SIG-M5 treated with dmso at 0.1 percent for 504 hours (cell line): ENCODE results near the gene AGAP1.

Source experiments
- DNase-seq: peaks from one replicate; lab custom pipeline; 2025; ENCODE audit not compliant: unreplicated experiment; lab: John Stamatoyannopoulos, UW

AGAP1 gene

DNA sequence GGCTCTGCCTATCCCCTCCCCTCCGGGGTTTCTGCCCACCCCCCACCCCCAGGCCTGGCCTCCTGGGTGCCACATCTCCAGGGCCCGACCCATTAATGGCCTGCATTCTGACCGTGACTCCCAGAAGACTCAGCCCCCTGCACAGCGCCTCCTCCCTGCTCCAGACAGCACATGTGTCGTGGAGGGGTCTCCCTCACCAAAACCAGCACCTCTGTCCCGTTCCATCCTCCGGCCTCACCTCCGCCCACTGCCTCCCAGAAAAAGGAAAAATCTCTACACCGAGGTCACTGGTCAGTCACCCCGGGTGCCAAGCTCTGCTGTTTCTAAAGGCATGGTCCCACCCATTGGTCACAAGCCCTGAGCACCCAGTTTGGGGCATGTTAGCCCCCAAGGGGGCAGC is 609.1 kb downstream of the AGAP1 start:
- DNase-seq: no peak

DNA sequence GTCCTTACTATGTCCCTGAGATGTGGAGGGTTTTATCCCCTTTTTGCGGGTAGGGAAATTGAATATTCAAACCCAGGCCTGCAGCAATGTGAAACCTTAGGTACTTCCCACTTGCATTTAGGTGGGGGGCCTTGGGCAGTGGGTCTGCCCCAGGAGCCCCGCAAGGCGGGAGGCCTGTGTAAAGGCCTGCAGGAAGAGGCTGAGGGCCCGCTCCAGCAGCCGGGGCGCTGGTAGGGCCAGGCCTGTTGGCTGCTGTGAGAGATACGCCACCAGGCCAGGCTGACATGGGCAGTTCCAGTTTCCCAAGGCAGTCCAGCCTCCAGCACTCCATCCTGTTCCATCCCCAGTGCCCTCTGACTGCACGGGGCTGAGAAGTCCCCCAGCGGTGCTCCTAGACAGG is 610.1 kb downstream of the AGAP1 start:
- no peak for DNase-seq

DNA sequence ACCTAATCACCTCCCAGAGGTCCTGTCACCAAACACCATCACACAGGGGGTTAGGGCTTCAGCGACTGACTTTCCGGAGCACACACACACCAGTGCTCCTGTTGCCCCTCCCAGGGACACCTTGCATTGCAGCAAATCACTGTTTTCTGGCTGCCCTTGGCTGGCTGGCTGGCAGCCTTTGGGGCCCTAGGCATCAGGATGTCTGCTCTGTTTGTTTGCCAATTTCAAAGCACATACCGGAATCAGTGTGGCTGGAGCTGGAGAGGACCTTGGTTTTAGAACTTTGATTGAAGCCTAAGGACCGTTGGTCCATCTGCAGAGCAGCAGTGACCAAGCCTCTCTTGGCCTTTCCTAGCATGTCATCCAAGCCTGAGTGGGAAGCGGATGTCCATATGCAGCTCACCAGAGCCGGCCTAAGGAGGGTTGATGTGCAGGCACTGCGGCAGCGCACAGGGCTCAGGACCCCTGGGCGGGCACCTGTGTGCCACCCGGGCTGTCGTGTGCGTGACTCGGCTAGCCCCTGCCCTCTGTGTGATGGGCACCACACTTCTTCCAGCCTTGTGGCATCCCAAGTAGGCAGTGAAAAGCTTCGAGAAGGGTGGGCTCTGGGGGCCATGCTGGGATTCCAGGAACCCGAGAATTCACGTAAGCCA is 612.2 kb downstream of the AGAP1 start:
- DNase-seq: no peak

DNA sequence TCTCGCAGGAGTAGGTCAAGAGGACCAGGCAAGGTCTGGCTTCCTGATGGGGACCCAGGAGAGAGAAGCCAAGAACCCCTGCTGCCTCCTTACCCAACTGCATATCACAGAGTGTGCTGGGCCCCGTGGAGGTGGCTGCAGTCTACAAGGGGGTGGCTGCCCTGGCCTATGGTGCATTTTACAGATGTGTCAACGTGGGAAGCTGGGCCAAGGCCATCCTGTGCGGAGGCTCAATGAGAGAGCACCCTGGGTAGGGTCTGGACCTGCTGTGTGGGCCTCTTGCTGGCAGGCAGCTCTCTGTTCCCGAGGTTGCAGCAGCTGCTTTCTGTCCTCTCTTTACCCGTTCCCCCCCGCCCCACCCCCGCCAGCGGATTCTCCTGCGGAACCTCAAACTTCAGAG is 612.9 kb downstream of the AGAP1 start:
- DNase-seq: no peak

DNA sequence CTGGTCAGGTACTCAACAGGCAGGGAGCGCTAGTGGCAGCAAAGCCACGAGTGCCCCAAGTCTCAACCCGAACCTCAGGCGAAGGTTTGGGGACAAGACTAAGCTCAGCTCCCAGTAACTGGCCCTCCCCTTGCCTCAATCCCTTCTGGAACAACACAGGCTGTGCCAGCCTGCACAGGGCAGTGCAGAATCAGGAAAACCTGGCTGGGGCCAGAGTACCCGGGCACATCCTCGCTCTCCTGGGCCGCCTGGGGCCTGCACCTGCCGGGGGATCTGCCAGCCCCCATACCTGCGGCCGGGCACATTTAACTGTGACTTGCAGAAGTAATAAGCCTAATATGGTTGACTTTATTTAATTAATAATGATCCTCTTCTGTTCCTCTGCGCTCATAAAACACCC is 613.7 kb downstream of the AGAP1 start:
- no peak for DNase-seq

DNA sequence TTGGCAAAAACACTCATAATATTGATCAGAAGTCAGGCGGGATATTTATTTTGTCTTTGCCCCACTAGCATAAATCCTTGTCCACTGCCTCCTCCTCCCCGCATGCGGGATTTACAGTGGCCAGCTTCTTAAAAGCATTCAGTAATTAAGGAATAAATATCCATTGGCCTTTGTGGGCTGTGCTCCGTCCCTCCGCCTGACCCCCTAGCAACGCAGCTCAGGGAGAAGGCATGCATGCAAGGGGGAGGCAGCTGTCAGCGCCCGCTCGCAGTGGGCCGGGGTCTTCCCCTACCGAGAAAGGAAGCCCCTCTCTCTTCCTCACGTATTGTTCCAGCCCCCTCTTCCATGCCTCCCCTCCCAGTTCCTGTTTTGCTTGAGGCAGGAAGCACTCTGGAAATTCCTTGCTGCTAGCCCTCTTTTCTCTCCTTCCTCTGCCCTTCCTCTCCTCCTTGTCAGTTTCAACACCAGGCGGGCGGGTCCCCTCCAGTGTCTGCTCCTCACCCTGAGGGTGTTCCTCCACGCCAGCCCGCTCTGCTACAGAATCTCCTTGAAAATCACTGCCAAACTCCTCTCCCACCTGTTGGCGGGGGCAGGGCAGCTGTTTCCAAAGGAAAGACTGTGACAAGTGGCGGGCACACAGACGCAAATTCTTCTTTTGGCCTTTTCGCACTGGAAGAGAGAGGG is 614.2 kb downstream of the AGAP1 start:
- DNase-seq: no peak

DNA sequence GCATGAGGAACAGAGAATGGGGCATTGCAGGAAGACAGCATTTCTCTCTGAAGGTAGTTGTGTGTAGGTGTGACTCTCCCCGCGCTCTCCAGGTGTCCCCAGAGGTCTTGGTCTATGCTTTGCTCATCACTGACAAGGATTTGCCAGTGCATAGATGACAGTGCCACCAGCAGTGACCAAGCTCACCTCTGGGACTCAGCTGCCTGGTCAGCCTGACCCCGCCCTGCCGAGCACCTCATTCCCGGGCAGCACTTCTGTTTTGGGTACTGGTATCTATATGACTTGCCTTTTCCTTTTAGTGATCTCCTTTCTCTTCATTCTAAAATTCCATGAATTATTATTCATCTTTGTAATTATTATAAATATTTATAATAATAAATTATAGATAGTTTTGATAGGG is 615.2 kb downstream of the AGAP1 start:
- DNase-seq: no peak

DNA sequence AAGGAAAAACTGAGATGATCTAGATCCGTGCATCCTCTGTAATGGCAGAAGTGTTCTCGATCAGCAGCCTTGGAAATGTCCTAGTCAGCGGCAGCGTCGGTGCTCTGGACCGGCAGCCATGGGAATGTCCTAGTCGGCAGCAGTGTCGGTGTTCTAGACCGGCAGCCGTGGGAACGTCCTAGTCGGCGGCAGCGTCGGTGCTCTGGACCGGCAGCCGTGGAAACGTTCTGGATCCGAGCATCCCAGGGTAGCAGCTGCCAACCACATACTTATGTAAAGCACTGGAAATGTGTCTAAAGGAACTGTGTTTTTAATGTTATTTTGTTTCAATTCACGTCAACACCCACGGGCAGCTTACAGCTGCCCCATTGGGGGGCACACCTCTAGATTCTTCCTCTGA is 615.6 kb downstream of the AGAP1 start:
- DNase-seq: no peak

DNA sequence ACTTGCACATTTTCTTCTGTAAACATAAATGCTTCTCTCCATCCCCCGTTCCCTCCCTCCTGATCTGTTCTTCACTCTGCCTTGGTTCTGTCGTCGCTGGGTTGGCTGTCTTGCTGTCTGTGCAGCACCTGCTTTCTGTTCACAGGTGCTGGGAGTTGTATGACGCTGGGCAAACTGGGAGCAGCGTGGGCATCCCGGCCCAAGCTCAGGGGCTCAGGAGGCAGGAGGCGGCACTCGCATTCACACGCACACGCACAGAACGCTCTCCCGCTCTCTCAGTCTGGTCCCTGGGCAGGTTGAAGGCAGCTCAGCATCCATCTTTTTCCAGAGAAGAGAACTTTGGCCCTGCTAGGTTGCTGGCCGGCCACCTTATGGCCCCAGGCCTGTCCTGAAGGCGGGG is 618.6 kb downstream of the AGAP1 start:
- DNase-seq: no peak

DNA sequence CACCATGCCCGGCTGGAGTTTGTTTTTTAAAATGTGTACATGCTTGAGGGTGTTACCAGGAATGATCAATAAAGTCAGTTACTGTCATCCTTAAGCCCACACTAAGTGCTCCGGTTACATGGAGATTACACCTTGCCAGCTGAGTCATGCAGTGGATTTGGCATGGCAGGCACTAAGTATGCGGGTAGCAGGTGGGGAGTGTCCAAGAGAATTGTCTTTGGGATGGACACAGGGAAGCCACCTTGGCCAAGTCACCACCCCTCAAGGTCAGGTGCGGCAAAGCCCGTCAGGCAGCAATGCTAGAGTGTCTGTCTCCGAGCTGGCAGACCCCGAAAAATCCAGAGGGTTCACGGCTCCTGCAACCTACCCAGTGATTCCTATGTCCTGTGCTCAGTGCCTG is 619.6 kb downstream of the AGAP1 start:
- no peak for DNase-seq

DNA sequence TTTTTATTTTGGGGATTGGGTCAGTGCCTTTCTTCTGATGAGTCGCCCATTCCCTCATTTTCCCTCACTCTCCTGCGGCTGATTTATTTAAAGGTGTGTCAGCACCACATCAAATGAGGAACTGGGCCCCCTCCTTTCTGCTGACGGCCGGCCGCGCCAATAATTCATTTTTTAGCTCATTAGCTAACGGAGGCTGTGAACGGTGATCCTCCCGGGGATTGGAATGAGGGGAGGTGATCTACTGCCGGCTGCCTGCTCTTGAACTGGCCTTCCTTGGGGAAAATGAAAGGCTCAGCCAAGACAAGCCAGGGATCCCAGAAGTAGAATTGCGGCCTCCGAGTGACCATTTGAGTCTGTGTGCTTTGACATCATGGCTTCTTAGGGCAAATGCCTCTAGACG is 620.1 kb downstream of the AGAP1 start:
- DNase-seq: no peak

DNA sequence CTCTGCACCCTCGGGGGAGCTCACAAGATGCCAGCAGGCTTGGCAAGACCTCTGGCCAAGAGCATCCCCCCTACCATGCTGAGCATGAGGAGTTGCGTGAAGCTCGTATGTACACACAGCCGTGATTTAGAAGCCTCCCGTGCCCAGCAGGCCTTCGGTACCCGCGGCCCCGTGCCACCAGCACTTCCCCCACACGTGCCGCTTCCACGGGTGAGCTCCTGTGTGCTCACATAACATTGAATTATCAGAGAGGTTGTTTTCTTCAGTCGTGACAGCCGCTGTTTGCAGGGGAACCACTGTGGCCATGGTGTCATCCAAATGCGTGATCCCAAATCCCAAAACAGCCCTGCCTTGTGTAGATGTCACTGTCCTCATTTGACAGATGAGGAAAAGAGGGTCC is 621.1 kb downstream of the AGAP1 start:
- no peak for DNase-seq

DNA sequence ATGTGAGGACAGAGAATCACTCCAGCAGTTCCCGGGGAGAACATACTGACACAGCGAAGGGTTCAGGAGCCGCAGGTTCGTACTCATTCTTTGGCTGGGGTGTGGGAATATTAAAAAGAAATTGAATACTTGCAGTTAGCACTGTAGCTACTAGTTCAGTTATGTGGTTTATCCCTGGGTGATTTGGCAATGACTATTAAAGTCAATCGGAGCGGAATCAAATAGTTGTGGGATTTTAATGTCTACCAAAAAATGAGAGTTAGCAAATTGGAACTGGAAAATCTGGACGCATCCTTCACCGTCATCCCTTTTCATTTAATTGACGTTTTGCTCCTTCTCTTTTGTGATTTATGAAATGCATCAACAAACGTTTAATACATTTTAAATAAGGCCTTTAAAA is 623.6 kb downstream of the AGAP1 start:
- DNase-seq: no peak

DNA sequence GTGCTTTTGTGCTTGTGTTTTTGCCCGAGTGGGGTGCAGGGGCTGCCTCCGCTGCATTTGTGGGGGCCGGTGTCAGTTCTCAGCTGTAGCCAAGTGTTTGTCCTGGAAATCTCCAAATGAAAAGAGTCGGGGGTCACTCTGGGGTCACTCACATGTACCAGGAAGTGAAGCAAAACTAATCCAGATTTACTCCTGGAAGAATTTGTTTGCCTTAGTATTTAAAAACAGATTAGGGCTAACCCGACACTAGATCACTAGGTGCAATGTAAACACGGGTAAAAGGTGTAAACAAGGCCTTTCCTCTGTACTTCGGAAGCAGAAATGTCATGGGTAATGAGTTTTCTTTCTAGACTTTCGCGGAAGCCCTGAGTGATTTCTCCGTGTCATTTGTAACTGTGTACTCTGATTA is 624.0 kb downstream of the AGAP1 start:
- no peak for DNase-seq

DNA sequence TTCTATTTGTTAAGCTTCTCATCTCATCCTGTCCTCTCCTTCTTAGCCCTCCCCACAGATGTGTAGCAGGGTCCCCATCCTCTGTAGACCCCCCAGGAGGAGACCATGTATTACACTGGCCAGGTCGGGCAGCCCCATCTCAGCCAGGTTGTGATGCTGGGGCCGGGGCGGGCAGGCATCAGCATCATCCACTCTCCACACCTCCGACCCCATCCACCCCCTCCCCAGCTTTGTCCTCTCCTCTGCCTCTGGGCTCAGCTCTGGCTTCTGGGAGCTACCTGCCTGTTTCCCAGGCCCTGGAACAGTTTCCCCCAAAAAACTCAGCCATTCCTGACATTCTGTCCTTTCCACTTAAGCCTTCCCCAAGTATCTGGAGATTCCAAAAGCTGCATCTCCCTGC is 625.2 kb downstream of the AGAP1 start:
- no peak for DNase-seq

DNA sequence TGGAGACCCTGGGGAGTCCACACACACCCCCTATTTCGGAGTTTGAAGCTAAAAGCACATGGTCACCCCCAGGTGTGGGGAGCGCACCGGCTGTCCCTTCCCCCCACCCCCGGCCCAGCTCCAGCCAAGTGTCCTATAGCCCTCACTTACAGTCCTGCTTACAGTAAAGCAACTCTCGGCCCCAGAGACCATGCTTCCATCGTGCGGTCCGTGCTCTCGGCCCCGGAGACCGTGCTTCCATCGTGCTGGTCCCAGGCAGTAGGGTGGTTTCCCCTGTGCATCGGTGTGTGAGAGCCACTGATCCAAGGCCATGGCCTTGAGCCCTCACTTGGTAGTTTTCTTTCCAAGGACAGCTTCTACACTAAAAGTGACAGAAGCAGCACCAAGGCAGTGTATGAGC is 625.6 kb downstream of the AGAP1 start:
- no peak for DNase-seq

DNA sequence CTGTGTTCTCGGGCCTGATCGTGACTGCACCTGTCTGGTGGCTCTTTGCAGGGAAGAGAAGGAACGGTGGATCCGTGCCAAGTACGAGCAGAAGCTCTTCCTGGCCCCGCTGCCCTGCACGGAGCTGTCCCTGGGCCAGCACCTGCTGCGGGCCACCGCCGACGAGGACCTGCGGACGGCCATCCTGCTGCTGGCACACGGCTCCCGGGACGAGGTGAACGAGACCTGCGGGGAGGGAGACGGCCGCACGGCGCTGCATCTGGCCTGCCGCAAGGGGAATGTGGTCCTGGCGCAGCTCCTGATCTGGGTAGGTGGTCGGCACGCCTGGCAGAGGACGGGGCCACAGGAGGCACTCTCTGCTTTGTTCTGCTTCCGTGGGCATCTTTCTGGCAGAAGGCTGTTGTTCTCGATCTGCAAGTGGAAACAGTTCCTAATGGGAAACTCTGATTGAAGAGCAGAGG is 626.3 kb downstream of the AGAP1 start:
- DNase-seq: no peak

DNA sequence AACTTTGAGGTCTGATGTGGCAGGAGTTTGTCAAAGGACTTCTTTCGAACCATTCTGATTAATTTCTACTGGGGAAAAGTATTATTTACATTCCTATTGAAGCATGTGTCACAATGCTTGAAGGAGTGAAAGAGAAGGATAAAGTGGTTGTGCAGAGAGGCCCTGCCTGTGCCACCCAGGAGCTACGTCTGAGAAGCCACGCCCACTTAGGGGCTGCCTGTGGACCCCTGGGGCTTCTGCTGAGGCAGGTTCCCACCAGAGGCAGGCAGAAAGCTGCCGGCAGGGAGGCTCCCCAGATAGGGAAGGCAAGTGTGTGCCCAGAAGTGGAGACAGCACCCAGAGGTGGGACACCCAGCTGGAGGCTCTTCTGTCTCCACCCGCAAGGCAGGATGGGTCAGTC is 627.0 kb downstream of the AGAP1 start:
- no peak for DNase-seq

DNA sequence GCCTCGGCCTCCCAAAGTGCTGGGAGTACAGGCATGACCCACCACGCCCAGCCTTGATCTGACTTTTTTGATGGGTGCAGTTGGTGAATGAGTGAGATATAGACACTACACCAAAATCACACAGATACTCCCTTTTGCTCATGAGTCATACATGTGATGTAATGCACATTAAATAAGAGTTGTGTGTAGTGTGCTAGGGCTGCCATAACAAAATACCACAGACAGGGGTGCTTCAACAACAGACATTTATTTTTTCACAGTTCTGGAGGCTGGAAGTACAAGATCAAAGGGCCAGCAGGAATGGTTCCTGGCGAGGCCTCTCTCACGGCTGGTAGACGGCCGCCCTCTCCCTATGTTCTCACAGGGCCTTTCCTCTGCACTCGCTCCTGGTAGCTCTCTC is 627.7 kb downstream of the AGAP1 start:
- no peak for DNase-seq

DNA sequence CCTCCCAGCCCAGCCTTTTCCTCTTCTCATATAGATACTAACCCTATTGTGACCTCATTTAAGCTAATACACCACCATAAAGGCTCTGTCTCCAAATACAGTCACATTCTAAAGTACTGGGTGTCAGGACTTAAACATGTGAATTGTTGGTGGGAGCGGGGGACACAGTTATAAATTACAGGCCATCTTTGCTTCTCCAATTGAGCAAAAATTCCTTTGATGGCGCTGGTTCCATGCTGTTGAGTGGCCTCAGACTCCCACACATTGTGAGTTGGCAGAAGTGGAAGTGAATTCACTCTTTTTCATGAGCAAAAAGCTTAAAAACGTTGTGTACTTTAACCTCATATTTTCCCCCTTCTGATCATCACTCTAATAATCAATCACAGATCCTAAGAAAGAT is 628.4 kb downstream of the AGAP1 start:
- no peak for DNase-seq

DNA sequence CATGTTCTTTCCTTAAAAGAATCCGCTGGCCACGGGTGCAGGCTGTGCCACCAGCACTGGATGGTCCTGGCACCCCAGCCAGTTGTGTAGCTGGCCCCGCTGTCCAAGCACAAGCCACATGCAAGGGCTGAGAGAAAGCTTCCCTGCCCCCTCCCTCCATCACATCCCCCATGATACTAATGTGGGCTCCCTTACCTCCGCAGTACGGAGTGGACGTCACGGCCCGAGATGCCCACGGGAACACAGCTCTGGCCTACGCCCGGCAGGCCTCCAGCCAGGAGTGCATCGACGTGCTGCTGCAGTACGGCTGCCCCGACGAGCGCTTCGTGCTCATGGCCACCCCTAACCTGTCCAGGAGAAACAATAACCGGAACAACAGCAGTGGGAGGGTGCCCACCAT is 629.9 kb downstream of the AGAP1 start:
- no peak for DNase-seq

DNA sequence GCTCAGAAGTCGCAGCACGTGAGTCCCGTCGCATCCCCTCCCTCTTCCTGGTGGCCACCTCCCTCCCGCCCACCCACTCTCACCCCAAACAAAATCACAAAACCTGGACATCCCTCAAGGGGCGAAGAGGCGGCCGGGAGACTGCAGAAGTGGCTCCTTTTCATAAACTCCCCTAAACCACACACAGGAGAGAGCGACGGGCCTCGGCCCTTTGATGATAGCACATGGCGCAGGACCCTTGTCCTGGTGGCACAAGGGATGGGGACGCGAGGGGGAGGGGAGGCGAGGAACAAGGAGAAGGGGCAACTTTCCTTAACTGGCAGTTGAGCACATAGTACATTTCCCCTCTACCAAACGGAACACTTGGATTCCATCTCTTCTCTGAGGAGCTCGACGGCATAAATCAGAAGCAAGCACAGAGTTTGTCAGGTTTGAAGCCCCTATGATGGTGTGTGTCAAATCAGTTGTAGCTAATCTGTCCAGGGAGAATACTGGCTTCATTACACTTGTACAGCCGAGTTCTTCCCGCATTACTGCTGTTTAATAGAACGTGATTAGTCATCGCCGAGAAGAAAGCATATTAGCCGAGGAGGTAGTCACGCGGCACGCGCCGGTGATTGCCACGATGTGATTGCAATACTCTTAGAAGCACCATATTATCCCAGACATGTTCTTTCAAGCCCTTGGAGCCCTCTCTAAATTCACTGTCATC is 630.5 kb downstream of the AGAP1 start:
- DNase-seq: no peak
